KOPT-K1 (cell line): ENCODE data around the gene GORASP1.
A peak's percentile ranks its signal among the peaks of the same experiment; 100 is the strongest.

ENCODE experiments used
- H3K27ac ChIP-seq: fragments of 200-600 bp; sonication (generic); 2 replicates; pipeline ENCODE4 v1.5.1; 2016; ENCODE audit warnings: antibody characterized with exemption, mild to moderate bottlenecking, low read depth, low read length; ENCODE audit not compliant: poor library complexity, severe bottlenecking
- H3K36me3 ChIP-seq: fragments of 200-600 bp; sonication (generic); 2 replicates; pipeline ENCODE4 v1.5.1; 2017; ENCODE audit warnings: antibody characterized with exemption, mild to moderate bottlenecking, low read length, moderate library complexity; ENCODE audit not compliant: insufficient read depth
- H3K9me3 ChIP-seq: fragments of 200-600 bp; sonication (generic); 2 replicates; pipeline ENCODE4 v1.5.1; 2017; ENCODE audit warnings: antibody characterized with exemption, low read length, mild to moderate bottlenecking; ENCODE audit not compliant: insufficient read depth, poor library complexity, severe bottlenecking

GORASP1 gene

GRCh38 chr3:39107388-39108199 lies at the start of gene GORASP1, which contains the start of gene TTC21A:
Gene GORASP1, minus strand, starts transcription at chr3:39107627. Its CDS starts 86 bp downstream, at chr3:39107541.
Gene TTC21A, plus strand, starts transcription at chr3:39107680. Its CDS starts 158 bp downstream, at chr3:39107838.
- Histone ChIP-seq H3K36me3 (no peaks in the 10 kb centered on the region), H3K27ac (peak within 1 kb of the TSS; percentile 9), H3K9me3 (no peaks in the 10 kb centered on the region)

- H3K36me3 ChIP-seq = no peaks in the 10 kb centered on the region
- H3K9me3 ChIP-seq = no peaks in the 10 kb centered on the region
- H3K27ac ChIP-seq = no peak overlapping the region
Measured at GRCh38 chr3:39156421-39156820, 49.0 kb upstream of the GORASP1 start.

GRCh38 chr3:39154280-39155021 lies 47.0 kb upstream of the GORASP1 start:
- no peaks in the 10 kb centered on the region for H3K9me3 ChIP-seq
- no peak overlapping the region for H3K27ac ChIP-seq
- no peaks in the 10 kb centered on the region for H3K36me3 ChIP-seq

- Histone ChIP-seq H3K27ac (no peak overlapping the region), H3K9me3 (no peaks in the 10 kb centered on the region)
Measured at GRCh38 chr3:39153977-39154279, 46.5 kb upstream of the GORASP1 start.

GRCh38 chr3:39150803-39151631 lies 43.6 kb upstream of the GORASP1 start:
- Histone ChIP-seq H3K27ac (no peak overlapping the region), H3K9me3 (no peaks in the 10 kb centered on the region)

More at GRCh38 chr3:39153977-39154279, 46.5 kb upstream of the GORASP1 start:
- no peaks in the 10 kb centered on the region for H3K36me3 ChIP-seq

GRCh38 chr3:39150148-39150802 lies 42.8 kb upstream of the GORASP1 start:
- Histone ChIP-seq H3K9me3 (no peaks in the 10 kb centered on the region), H3K27ac (no peak overlapping the region), H3K36me3 (peaks cover 8% of the 10 kb centered on the region)

More at GRCh38 chr3:39150803-39151631, 43.6 kb upstream of the GORASP1 start:
- 0 out of 2 replicates have a peak, but pooled peaks cover 3% of the 10 kb centered on the region for H3K36me3 ChIP-seq

- no peaks in the 10 kb centered on the region for H3K9me3 ChIP-seq
- no peak overlapping the region for H3K27ac ChIP-seq
- peaks cover 13% of the 10 kb centered on the region for H3K36me3 ChIP-seq
Measured at GRCh38 chr3:39149498-39150147, 42.2 kb upstream of the GORASP1 start.

- Histone ChIP-seq H3K9me3 (no peaks in the 10 kb centered on the region), H3K27ac (no peak overlapping the region), H3K36me3 (peaks cover 17% of the 10 kb centered on the region)
Measured at GRCh38 chr3:39149059-39149455, 41.6 kb upstream of the GORASP1 start.

GRCh38 chr3:39148435-39149058 lies 41.1 kb upstream of the GORASP1 start:
- peaks cover 22% of the 10 kb centered on the region for H3K36me3 ChIP-seq
- H3K27ac ChIP-seq = peak overlapping the region; percentile 86
- no peaks in the 10 kb centered on the region for H3K9me3 ChIP-seq

GRCh38 chr3:39147711-39148434 lies 40.4 kb upstream of the GORASP1 start:
- no peaks in the 10 kb centered on the region for H3K9me3 ChIP-seq
- peak overlapping the region; percentile 86 for H3K27ac ChIP-seq
- H3K36me3 ChIP-seq = peaks cover 29% of the 10 kb centered on the region

- Histone ChIP-seq H3K9me3 (no peaks in the 10 kb centered on the region), H3K36me3 (peaks cover 35% of the 10 kb centered on the region), H3K27ac (peak overlapping the region; percentile 86)
Measured at GRCh38 chr3:39146611-39147591, 39.5 kb upstream of the GORASP1 start.

GRCh38 chr3:39146083-39146501 lies 38.7 kb upstream of the GORASP1 start:
- peaks cover 35% of the 10 kb centered on the region for H3K36me3 ChIP-seq
- no peak overlapping the region for H3K27ac ChIP-seq

More at GRCh38 chr3:39146083-39146501, 38.7 kb upstream of the GORASP1 start:
- H3K9me3 ChIP-seq = no peaks in the 10 kb centered on the region
